Transverse colon (tissue), 3 donors: ENCODE data around the gene IL6.

Experiments
- EP300 ChIP-seq: sonication (generic); formaldehyde crosslinking; IDR thresholded peaks from one replicate; pipeline ENCODE4 v1.6.1; 2017; ENCODE audit warnings: antibody characterized with exemption, low read depth
- POLR2A ChIP-seq: fragments of 450-650 bp; IDR thresholded peaks from one replicate; pipeline ENCODE4 v1.6.1; 2016; ENCODE audit warnings: antibody characterized with exemption, mild to moderate bottlenecking, moderate library complexity
- TF ChIP-seq, protein P1 (sequence below), 5 experiments: fragments of 200-600 bp in 3 of 5; fragments of 450-650 bp in 2 of 5; sonication (generic) in 3 of 5; IDR thresholded peaks; 1 replicate in 2 of 5; 2 replicates in 3 of 5; pipeline ENCODE4 v1.5.1; 2016 to 2017; ENCODE audit warnings: antibody characterized with exemption in 5 of 5, inconsistent platforms in 3 of 5, mild to moderate bottlenecking in 2 of 5, moderate library complexity in 1 of 5

DNA sequence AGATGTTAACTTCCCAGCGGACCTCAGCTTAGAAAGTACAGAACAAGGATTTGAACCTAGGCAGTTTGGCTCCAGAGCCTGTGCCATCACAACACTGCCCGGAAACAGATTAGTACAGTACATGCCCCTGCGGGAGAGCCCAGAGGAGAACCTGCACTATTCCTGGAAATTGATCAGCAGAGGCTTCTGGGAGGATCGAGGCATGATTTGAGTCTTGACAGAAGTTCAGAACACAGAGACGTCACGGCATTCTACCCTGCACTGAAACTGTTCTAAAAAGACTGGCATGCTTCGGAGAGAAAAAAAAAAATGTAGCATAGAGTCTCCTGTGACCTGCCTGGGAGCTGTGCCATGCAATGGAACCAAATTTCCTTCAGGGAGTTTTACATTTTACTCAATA lies 9.2 kb upstream of the IL6 start:
- TF ChIP-seq, protein P1, sequence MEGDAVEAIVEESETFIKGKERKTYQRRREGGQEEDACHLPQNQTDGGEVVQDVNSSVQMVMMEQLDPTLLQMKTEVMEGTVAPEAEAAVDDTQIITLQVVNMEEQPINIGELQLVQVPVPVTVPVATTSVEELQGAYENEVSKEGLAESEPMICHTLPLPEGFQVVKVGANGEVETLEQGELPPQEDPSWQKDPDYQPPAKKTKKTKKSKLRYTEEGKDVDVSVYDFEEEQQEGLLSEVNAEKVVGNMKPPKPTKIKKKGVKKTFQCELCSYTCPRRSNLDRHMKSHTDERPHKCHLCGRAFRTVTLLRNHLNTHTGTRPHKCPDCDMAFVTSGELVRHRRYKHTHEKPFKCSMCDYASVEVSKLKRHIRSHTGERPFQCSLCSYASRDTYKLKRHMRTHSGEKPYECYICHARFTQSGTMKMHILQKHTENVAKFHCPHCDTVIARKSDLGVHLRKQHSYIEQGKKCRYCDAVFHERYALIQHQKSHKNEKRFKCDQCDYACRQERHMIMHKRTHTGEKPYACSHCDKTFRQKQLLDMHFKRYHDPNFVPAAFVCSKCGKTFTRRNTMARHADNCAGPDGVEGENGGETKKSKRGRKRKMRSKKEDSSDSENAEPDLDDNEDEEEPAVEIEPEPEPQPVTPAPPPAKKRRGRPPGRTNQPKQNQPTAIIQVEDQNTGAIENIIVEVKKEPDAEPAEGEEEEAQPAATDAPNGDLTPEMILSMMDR (IDR thresholded peaks at IDR 0.05), result no peak
- TF ChIP-seq POLR2A (no peak), EP300 (no peak)
